ENCODE results near the gene FBXO44. TPM values are rescaled to one million over a fixed set of nuclear protein-coding genes. Genes with fewer than 3 reads are reported as not detected.

The FBXO44 gene
- polyA plus RNA-seq, 1 donor from 2014 or later = 119 TPM

DNA sequence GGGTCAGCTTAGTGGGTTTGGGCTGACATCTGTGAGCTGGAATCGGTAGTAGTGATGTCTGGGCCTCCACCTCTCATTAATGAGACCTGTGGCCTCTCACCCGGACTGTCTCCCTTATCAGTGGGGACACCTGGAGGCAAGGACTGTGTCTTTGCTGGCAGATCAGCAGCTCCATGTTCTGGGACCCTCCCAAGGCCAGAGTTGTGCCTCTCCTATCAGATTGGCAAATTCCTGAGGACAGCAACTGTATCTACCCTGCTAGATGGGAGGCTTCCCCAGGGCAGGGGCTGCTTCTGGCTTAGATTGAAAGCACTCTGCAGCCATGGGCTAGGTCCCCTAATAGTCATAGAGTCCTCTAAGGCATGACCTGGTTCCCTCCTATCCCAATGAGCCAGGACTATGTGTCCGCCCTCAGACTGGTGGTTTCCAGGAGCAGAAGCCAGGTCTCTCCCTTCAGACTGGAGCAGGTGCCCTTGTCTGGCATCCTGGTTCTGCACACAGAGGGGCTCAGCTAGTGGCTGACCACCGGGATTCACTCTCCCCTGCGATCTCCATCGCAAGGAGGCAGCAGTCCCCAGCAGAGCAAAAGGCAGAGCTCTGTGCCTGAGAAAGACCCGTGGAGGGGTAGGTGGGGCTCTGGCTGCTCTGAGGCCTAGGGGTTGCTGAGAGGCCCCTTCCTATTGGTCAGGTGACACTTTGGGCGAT is 42.7 kb downstream of the FBXO44 start:
- no peak overlapping the region for H3K27ac ChIP-seq (ENCODE audit: low read length)
- H3K9ac ChIP-seq (ENCODE audit: low read length) = no peak overlapping the region
- H3K9me2 ChIP-seq (ENCODE audit: insufficient read depth, low read length) = no peaks in the 10 kb centered on the region
- no peaks in the 10 kb centered on the region for H3K9me3 ChIP-seq (ENCODE audit: low read length)
- no peaks in the 10 kb centered on the region for H3F3A ChIP-seq (ENCODE audit: insufficient read depth, low read length, poor library complexity, severe bottlenecking)
- no peak overlapping the region for H2AFZ ChIP-seq (ENCODE audit: low read depth, low read length)
- no peaks in the 10 kb centered on the region for H4K20me1 ChIP-seq (ENCODE audit: insufficient read depth)
- H3K27me3 ChIP-seq (ENCODE audit: insufficient read depth, low read depth, low read length) = no peaks in the 10 kb centered on the region
- H3K79me2 ChIP-seq (replicated peaks; ENCODE audit: insufficient read depth, low read length) = no peaks in the 10 kb centered on the region
- H3K4me3 ChIP-seq (ENCODE audit: low read length) = no peak overlapping the region
- no peak overlapping the region for H3K4me2 ChIP-seq (ENCODE audit: low read length)
- H3K36me3 ChIP-seq (ENCODE audit: insufficient read depth, low read length) = no peaks in the 10 kb centered on the region
- TF ChIP-seq, protein P1, sequence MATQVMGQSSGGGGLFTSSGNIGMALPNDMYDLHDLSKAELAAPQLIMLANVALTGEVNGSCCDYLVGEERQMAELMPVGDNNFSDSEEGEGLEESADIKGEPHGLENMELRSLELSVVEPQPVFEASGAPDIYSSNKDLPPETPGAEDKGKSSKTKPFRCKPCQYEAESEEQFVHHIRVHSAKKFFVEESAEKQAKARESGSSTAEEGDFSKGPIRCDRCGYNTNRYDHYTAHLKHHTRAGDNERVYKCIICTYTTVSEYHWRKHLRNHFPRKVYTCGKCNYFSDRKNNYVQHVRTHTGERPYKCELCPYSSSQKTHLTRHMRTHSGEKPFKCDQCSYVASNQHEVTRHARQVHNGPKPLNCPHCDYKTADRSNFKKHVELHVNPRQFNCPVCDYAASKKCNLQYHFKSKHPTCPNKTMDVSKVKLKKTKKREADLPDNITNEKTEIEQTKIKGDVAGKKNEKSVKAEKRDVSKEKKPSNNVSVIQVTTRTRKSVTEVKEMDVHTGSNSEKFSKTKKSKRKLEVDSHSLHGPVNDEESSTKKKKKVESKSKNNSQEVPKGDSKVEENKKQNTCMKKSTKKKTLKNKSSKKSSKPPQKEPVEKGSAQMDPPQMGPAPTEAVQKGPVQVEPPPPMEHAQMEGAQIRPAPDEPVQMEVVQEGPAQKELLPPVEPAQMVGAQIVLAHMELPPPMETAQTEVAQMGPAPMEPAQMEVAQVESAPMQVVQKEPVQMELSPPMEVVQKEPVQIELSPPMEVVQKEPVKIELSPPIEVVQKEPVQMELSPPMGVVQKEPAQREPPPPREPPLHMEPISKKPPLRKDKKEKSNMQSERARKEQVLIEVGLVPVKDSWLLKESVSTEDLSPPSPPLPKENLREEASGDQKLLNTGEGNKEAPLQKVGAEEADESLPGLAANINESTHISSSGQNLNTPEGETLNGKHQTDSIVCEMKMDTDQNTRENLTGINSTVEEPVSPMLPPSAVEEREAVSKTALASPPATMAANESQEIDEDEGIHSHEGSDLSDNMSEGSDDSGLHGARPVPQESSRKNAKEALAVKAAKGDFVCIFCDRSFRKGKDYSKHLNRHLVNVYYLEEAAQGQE (IDR thresholded peaks at IDR 0.05; ENCODE audit: borderline replicate concordance) = no peak
- TF ChIP-seq MXI1 (conservative IDR thresholded peaks at IDR 0.05; ENCODE audit: poor library complexity, severe bottlenecking) = no peak
- no peak for TF ChIP-seq RAD21 (conservative IDR thresholded peaks at IDR 0.05)
- no peak for TF ChIP-seq TAF1 (IDR thresholded peaks at IDR 0.05; ENCODE audit: low read depth)
- no peak for TF ChIP-seq POLR2AphosphoS5 (IDR thresholded peaks at IDR 0.05)
- no peak for TF ChIP-seq EP300 (conservative IDR thresholded peaks at IDR 0.05; ENCODE audit: poor library complexity, severe bottlenecking)

GRCh38 chr1:11697893-11698210 is 43.2 kb downstream of the FBXO44 start:
- no peak overlapping the region for H3K4me2 ChIP-seq (ENCODE audit: low read length)
- no peak for TF ChIP-seq RAD21 (conservative IDR thresholded peaks at IDR 0.05)
- no peak for TF ChIP-seq MXI1 (conservative IDR thresholded peaks at IDR 0.05; ENCODE audit: poor library complexity, severe bottlenecking)
- TF ChIP-seq, protein P2, sequence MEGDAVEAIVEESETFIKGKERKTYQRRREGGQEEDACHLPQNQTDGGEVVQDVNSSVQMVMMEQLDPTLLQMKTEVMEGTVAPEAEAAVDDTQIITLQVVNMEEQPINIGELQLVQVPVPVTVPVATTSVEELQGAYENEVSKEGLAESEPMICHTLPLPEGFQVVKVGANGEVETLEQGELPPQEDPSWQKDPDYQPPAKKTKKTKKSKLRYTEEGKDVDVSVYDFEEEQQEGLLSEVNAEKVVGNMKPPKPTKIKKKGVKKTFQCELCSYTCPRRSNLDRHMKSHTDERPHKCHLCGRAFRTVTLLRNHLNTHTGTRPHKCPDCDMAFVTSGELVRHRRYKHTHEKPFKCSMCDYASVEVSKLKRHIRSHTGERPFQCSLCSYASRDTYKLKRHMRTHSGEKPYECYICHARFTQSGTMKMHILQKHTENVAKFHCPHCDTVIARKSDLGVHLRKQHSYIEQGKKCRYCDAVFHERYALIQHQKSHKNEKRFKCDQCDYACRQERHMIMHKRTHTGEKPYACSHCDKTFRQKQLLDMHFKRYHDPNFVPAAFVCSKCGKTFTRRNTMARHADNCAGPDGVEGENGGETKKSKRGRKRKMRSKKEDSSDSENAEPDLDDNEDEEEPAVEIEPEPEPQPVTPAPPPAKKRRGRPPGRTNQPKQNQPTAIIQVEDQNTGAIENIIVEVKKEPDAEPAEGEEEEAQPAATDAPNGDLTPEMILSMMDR (IDR thresholded peaks at IDR 0.05; ENCODE audit: poor library complexity, severe bottlenecking) = no peak
- TF ChIP-seq TAF1 (IDR thresholded peaks at IDR 0.05; ENCODE audit: low read depth) = no peak
- no peak for TF ChIP-seq POLR2AphosphoS5 (IDR thresholded peaks at IDR 0.05)
- TF ChIP-seq SMC3 (conservative IDR thresholded peaks at IDR 0.05; ENCODE audit: poor library complexity) = no peak
- TF ChIP-seq EP300 (conservative IDR thresholded peaks at IDR 0.05; ENCODE audit: poor library complexity, severe bottlenecking) = no peak
- TF ChIP-seq, protein P1 (IDR thresholded peaks at IDR 0.05; ENCODE audit: borderline replicate concordance) = no peak
- no peak for TF ChIP-seq EZH2 (IDR thresholded peaks at IDR 0.05; ENCODE audit: borderline replicate concordance, insufficient read depth, low read length, poor library complexity, severe bottlenecking)

More at GRCh38 chr1:11697893-11698210, 43.2 kb downstream of the FBXO44 start:
- Histone ChIP-seq H3K36me3 (ENCODE audit: insufficient read depth, low read length) (no peaks in the 10 kb centered on the region), H2AFZ (ENCODE audit: low read depth, low read length) (no peak overlapping the region), H3K9ac (ENCODE audit: low read length) (no peak overlapping the region), H3F3A (ENCODE audit: insufficient read depth, low read length, poor library complexity, severe bottlenecking) (no peaks in the 10 kb centered on the region), H3K79me2 (replicated peaks; ENCODE audit: insufficient read depth, low read length) (peaks cover under 1% of the 10 kb centered on the region), H3K27ac (ENCODE audit: low read length) (no peak overlapping the region), H3K4me3 (ENCODE audit: low read length) (no peak overlapping the region), H4K20me1 (ENCODE audit: insufficient read depth) (no peaks in the 10 kb centered on the region), H3K9me2 (ENCODE audit: insufficient read depth, low read length) (no peaks in the 10 kb centered on the region), H3K9me3 (ENCODE audit: low read length) (no peaks in the 10 kb centered on the region), H3K27me3 (ENCODE audit: insufficient read depth, low read depth, low read length) (no peaks in the 10 kb centered on the region)
